Neural crest cell (in vitro differentiated cells): ENCODE measurements around the gene CLIP4. TPM values are rescaled to one million over a fixed set of nuclear protein-coding genes. Genes with fewer than 3 reads are reported as not detected.

ENCODE experiments used
- DNase-seq: peaks from one replicate; pipeline ENCODE4 v3.0.0; 2021; ENCODE audit warnings: low read depth, mixed read lengths, low spot score
- H3K27ac Mint-ChIP-seq: one replicate; pipeline ENCODE4 v1.8.0; 2021; ENCODE audit warnings: mild to moderate bottlenecking, mixed read lengths; ENCODE audit not compliant: unreplicated experiment
- H3K27me3 Mint-ChIP-seq: 2 replicates; pipeline ENCODE4 v1.8.0; 2021; ENCODE audit warnings: low read depth, mild to moderate bottlenecking, mixed read lengths
- H3K36me3 Mint-ChIP-seq: 2 replicates; pipeline ENCODE4 v1.8.0; 2021; ENCODE audit warnings: low read depth, mild to moderate bottlenecking, mixed read lengths
- H3K4me1 Mint-ChIP-seq: 2 replicates; pipeline ENCODE4 v1.8.0; 2021; ENCODE audit warnings: mixed read lengths
- H3K4me3 Mint-ChIP-seq: one replicate; pipeline ENCODE4 v1.8.0; 2021; ENCODE audit warnings: mild to moderate bottlenecking, mixed read lengths
- H3K9me3 Mint-ChIP-seq: 2 replicates; pipeline ENCODE4 v1.8.0; 2021; ENCODE audit warnings: mixed read lengths
- total RNA-seq: library from RNA; stranded (reverse); gene quantifications from 2 replicates; pipeline ENCODE4 v1.2.1, GENCODE V29; 2021
- TF ChIP-seq, protein P1 (sequence below): fragments of 200-600 bp; sonication (generic); conservative IDR thresholded peaks from 2 replicates; pipeline ENCODE4 v1.5.0; 2021; ENCODE audit warnings: antibody characterized with exemption, mild to moderate bottlenecking

CLIP4 gene
- total RNA-seq, 1 donor from 2014 or later, result 14.5 TPM

DNA sequence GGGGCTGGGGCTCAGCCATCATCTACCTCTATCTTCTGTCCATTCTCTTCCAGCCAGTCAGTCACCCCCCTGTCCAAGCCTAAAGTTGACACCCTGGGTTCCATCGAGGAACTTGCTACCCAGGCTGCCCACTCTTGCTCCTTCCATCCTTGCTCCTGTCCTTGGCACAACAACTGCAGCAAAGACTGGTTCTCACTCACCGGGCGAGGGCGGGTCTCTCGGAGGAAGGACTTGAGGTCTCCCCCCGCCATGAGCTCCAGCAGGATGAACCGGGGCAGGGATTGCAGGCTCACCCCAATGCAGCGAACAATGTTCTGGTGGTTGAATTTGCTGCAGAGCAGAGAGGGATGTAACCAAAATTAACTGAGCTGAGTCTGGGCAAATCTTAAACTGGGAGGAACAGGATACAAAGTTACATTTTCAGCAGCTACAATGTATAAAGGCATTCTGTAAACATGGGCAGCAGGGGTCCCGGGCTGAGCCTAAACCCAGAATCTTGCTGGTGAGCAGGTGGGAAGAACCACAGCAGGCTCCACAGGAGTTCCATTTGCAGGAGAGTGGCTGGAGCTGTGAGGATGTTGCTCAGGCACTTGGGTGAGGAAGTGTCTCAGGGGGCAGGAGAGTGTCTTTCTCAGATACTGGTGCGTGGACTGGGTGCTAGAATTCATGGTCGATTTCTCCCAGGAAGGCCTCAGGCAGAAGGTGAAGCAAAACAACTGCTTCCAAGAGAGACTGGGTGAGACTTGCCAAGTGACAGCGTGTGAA lies 105.5 kb downstream of the CLIP4 start:
- Mint-ChIP-seq H3K27me3 (no peaks in the 10 kb centered on the region), H3K9me3 (no peaks in the 10 kb centered on the region), H3K4me1 (peaks cover under 1% of the 10 kb centered on the region), H3K36me3 (peaks cover 4% of the 10 kb centered on the region), H3K27ac (no peak overlapping the region), H3K4me3 (no peak overlapping the region)
- TF ChIP-seq, protein P1, sequence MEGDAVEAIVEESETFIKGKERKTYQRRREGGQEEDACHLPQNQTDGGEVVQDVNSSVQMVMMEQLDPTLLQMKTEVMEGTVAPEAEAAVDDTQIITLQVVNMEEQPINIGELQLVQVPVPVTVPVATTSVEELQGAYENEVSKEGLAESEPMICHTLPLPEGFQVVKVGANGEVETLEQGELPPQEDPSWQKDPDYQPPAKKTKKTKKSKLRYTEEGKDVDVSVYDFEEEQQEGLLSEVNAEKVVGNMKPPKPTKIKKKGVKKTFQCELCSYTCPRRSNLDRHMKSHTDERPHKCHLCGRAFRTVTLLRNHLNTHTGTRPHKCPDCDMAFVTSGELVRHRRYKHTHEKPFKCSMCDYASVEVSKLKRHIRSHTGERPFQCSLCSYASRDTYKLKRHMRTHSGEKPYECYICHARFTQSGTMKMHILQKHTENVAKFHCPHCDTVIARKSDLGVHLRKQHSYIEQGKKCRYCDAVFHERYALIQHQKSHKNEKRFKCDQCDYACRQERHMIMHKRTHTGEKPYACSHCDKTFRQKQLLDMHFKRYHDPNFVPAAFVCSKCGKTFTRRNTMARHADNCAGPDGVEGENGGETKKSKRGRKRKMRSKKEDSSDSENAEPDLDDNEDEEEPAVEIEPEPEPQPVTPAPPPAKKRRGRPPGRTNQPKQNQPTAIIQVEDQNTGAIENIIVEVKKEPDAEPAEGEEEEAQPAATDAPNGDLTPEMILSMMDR, result no peak
- DNase-seq, result no peak

DNA sequence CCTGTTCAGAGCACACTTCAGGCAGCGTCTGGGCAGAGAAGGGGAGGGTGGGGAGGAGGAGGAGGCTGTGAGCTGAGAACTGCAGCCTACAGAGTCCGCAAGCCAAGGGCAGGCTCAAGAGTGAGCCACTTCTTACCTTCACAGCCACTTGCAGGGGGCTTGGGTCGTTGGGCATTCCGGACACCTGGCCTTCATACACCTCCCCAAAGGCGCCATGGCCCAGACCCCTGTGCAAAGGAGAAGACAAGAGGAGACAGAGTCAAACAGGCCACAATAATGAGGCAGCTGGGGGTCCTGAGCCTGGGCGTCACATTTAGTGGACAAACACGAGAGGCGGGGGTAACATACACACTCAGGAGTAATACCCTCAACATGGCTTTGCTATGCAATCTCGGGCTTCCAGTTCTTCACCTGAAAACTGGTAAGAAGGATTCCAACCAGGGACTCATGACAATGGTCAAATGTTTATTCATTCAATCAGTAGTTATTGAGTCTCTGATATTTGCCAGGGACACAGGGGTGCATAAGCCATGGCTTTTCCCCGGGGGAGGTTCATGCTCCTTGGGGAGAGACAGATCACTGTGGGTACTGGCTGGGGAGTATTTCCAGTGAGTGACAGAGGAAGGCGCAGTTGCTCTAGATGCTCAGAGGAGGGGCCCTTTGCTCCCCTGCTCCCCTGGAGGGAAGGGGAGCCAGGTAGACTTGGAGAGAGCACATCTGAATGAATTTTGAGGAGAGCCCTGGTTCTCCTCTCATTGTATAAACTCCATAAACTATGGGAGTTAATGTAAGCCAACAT lies 107.4 kb downstream of the CLIP4 start:
- TF ChIP-seq, protein P1, result no peak
- peak overlapping the region; percentile 75 for H3K27ac Mint-ChIP-seq
- no peaks in the 10 kb centered on the region for H3K27me3 Mint-ChIP-seq
- peaks cover 4% of the 10 kb centered on the region for H3K36me3 Mint-ChIP-seq
- no peaks in the 10 kb centered on the region for H3K9me3 Mint-ChIP-seq
- H3K4me3 Mint-ChIP-seq, result no peak overlapping the region
- DNase-seq, result no peak
- peaks cover 12% of the 10 kb centered on the region for H3K4me1 Mint-ChIP-seq

DNA sequence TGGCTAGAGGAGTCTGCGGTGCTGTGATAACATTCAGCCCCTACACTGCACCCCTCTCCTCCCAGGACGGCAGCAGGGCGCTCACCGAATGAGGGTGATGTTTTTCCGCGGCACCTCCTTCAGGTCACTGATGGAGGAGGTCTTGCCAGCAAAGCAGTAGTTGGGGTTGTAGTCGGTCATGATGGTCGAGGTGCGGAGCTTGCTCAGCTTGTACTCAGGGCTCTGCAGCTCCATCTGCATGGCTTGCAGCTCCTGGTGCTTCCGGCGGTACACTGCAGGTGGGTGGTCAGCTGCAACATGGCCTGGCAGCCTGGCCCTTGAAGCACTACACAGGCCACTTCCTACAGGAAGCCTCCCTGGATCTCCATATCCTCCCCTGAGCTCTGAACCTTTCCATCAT lies 108.0 kb downstream of the CLIP4 start:
- DNase-seq, result no peak
- no peaks in the 10 kb centered on the region for H3K9me3 Mint-ChIP-seq
- peaks cover 12% of the 10 kb centered on the region for H3K4me1 Mint-ChIP-seq
- H3K27ac Mint-ChIP-seq, result no peak overlapping the region
- no peaks in the 10 kb centered on the region for H3K27me3 Mint-ChIP-seq
- TF ChIP-seq, protein P1, result no peak
- no peak overlapping the region for H3K4me3 Mint-ChIP-seq
- peaks cover 4% of the 10 kb centered on the region for H3K36me3 Mint-ChIP-seq

DNA sequence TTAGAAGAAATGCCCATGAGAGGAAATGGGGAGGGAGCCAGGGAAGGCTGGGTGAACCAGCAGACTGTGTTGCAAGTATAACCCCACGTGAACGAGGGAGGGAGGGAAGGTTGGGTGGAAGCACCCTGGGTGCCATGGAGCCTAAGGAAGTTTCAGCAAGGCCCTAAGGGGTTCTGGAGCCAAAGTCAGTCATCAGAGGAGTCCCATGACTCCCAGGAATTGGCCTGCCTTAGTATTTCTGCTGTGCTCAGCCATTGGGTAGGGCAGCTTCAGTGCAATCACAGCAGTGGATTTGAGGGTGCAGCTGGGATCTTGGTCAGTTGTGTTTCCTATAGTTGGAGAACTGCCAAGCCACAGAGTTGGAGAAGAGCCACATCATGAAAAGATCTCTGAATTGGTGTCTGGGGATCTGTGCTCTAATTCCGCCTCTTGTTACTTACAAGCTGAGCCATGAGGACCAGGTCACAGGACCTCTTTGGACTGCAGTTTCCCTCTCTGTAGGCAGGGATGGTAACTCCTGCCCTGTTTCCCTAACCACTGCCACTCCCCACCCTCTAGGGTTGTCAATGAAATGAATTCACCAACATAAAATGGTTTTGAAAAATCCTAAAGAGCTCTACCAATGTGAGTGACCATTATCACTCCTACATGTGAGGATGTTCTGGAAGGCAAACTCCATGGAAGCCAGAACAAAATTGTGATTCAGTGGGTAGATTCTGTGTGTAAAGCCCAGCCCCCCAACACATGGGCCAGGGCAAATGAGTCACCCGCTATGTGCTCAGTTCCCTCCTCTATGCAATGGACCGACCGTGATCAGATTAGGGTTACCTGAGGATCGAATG lies 108.9 kb downstream of the CLIP4 start:
- Mint-ChIP-seq H3K4me3 (no peak overlapping the region), H3K4me1 (peaks cover 12% of the 10 kb centered on the region), H3K36me3 (peaks cover 4% of the 10 kb centered on the region), H3K27me3 (no peaks in the 10 kb centered on the region), H3K27ac (no peak overlapping the region), H3K9me3 (no peaks in the 10 kb centered on the region)
- TF ChIP-seq, protein P1, result no peak
- no peak for DNase-seq
